NOMO-1 (cell line): ENCODE data around the gene TMEM255B.
"Not testable (repeated sequence)": the region's sequence is repeated elsewhere in the genome, so short reads cannot be mapped to it uniquely, and the experiment has no call there.

Experiments used
- DNase-seq, 2 experiments: peaks; one replicate each; lab custom pipeline; 2025; ENCODE audit not compliant: unreplicated experiment in 2 of 2; lab: John Stamatoyannopoulos, UW

TMEM255B gene

DNA sequence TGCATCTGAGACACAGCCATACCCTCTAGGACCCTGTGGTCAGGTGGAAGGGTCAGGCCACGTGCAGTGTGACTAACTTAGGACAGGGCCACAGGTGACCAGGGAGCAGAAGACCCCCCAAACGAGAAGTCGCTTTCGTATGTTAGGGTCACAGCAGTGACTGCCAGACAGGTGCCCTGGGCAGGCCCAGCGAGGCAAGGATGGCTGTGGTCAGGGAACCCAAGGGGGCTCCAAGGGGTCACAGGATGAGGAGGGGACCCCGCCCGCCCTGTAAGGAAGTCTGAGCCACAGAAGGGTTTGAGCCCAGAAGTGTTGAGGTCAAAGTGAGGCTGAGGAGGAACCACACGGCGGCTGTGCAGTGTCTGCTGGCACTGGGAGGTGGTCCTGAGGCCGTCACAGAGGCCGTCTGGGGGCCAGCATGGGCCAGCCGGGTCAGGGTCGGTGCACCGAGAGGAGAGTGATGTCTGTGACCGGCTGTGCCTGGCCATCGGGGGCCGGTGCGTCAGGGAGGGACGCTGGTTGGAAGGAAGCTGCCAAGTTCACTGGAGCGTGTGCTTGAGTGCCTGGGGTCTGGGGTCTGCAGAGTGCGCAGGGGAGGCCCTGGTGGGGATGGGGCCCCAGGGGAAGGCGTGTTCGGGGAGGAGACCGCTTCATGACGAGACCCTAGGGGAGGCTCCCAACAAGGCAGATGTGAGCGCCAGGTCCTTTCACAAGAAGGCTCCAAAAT, 24.8 kb upstream of the TMEM255B start:
- no peak for DNase-seq

DNA sequence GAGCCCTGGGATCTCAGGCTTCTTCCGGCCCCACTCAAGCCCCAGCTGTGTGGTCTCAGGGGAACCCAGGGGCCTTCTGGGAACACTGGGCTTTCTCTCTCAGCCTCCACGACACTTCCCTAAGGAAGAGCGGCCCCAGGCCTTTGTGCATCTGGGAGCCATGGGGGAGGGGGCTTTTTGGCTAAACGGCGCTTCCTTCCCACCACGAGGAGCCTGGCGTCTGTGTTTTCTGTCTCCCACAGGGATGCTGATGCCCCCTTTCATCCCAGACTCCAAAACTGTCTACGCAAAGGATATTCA, 24.2 kb upstream of the TMEM255B start:
- no peak for DNase-seq

DNA sequence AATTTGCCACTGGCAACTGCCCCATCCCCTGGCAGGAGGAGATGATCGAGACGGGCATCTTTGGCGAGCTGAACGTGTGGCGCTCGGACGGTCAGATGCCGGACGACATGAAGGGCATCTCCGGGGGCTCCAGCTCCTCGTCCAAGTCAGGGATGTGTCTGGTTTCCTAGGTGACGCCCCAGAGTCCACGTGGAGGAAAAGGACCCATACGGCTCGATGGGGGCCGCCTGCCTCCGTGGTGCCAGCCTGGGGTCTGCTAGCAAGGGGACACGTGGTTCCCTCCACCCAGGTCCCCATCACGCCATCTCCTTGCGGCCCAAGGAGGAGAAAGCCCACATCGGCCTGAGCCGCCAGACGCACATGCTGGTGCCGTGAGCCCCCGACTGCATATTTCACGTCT, 23.8 kb upstream of the TMEM255B start:
- DNase-seq, result no peak

- DNase-seq, result no peak
Measured at GRCh38 chr13:113735750-113736149, 23.3 kb upstream of the TMEM255B start.

GRCh38 chr13:113736258-113736731, 22.7 kb upstream of the TMEM255B start:
- DNase-seq, result peak; percentile 50 to 72

- no peak for DNase-seq
Measured at GRCh38 chr13:113737803-113738202, 21.2 kb upstream of the TMEM255B start.

- DNase-seq, result no peak
Measured at GRCh38 chr13:113739527-113740285, 19.3 kb upstream of the TMEM255B start.

GRCh38 chr13:113740286-113740556, 18.8 kb upstream of the TMEM255B start:
- no peak for DNase-seq

GRCh38 chr13:113740661-113741060, 18.4 kb upstream of the TMEM255B start:
- no peak for DNase-seq

DNA sequence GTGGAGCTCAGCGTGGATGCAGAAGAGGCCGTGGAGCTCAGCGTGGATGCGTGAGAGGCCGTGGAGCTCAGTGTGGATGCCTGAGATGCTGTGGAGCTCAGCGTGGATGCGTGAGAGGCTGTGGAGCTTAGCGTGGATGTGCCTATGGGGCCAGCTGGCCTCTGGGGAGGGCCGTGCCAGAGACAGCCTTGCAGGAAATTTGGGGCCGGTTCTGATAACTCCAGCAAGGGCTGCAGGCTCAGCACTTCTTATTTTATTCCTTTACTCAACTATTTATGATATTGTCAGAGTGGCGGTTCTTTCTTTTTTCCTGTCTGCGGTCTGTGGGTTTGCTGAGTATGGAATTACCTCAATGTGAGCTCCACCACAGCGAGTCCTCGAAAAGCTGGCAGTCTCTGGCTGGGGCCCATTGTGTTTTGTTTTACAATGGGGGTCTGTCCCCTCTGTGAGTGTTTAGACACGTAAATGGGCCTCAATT, 17.8 kb upstream of the TMEM255B start:
- peak; percentile 76 to 83 for DNase-seq

- peak; percentile 77 to 85 for DNase-seq
Measured at GRCh38 chr13:113742000-113742441, 17.0 kb upstream of the TMEM255B start.

DNA sequence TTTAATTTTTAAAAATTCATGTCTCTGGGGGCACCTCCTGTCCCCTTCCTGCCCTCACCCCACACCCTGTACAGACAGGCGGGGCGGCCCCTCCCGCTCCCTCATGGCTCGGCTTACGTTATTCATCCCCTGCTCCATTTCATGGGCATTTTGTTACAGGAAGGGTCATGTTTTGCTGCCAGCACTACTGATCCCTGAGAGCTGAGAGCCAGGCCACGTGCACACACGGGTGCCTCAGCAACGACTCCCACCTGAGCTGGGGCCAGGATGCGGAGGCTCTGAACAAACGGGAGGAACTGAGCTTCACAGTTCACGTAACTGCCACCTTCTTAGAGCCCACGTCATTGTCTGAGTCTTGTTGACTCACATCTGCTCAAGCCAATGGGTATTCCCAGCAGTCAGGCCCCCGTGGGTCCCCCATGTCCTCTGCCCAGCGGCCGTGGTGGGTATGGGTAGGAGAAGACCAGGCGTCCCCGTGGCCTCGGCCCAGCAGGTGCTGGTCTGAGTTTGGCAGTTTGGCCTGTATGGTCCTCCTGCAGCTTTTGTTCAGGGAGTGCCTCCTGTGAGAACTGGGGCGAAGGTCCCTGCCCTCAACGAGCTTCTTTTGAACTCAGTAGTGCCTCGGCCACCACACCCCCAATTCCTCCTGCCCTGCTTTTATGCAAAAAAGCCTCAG, 16.4 kb upstream of the TMEM255B start:
- peak in 1 of 2 experiments; percentile 37 for DNase-seq

DNA sequence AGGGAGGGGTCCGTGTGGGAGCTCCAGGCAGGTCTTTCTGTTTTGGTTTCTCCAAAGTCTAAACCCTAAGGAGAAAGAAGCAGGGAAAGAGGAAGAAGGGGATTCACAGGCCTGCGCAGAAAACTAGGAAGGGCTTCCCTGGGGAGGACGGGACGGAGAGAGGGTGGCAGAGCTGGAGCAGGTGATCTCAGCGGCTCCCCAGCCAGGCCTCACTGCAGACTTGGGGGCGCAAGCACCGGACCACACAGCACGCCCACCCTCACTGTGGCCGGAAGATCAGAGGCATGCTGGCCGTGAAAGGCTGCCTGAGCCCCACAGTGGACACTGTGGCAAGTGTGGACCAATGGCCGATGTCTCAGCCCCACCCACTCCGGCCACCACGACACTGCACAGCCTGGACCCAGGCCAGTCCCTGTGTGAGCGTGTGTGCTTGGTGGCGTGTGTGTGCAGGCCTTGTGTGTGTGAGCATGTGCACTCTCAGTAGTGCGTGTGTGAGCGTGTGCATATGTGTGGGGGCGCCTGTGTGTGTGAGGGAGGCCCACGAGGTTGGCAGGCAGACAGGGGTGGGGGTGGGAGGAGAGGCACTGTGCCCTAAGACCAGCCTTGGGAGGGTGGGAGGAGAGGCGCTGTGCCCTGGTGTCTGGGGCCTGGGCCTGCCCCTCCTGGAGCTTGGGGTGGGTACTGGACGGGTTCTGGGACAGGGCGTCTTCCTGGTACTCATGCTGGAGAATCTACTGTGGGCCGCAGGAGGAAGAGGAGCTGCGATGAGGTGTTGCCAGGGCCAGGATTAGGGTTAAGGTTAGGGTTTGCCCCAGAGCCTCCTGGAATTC, 15.4 kb upstream of the TMEM255B start:
- DNase-seq, result no peak

DNA sequence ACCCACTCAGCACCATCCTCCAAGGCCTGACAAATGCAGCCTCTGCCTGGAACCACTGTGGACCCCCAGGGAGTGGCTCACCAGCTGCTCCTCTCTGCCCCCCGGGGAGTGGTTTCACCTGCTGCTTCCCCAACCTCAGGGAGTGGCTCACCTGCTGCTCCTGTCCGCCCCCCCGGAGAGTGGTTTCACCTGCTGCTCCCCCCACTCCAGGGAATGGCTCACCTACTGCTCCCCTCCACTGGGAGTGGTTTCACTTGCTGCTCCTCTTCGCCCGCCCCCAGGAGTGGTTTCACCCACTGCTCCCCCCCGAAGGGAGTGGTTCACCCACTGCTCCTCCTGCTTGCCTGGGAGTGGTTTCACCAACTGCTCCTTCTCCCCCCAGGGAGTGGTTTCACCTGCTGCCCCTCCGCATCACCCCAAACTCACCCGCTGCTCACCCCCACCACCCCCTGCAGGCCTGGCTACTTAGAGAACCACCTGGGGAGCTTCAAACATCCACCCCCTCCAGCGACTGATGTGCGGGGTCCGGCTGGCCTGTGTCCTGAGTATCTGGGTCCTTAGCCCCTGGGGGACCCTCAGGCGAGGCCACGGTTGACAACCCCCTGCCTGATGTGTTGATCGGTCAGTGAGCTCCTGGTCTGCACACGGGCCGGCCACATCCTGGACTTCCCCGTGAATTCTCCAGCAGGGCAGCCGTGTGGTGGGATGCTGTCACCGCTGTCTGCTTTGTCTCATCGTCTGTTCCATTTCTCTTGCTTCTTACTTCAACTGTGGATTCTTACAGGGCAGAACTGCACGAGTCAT, 14.6 kb upstream of the TMEM255B start:
- DNase-seq, result no peak

DNA sequence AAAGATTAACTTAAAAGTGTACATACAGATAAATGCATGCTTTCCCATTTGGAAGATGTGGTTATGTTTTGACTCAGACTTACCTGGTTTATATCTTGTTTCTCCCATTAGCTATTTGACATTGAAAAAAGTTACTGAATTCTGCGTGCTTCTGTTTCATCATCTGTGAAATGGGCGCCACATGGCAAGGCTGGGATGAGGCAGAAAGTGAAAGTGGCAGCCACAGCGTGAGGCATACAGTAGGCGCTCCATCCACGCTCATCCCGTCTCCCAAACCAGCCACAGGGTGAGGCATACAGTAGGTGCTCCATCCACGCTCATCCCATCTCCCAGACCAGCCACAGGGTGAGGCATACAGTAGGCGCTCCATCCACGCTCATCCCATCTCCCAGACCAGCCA, 14.0 kb upstream of the TMEM255B start:
- no peak for DNase-seq

DNA sequence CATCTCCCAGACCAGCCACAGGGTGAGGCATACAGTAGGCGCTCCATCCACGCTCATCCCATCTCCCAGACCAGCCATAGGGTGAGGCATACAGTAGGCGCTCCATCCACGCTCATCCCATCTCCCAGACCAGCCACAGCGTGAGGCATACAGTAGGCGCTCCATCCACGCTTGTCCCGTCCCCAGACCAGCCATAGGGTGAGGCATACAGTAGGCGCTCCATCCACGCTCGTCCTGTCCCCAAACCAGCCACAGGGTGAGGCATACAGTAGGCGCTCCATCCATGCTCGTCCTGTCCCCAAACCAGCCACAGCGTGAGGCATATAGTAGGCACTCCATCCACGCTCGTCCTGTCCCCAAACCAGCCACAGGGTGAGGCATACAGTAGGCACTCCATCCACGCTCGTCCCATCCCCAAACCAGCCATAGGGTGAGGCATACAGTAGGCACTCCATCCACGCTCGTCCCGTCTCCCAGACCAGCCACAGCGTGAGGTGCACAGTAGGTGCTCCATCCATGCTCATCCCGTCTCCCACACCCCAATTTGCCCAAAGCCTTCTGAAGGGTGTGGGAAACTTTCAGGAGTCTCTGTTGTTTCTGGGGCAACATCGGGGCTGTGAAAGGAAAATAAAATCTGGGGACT, 13.4 kb upstream of the TMEM255B start:
- DNase-seq, result not testable (repeated sequence)

- DNase-seq, result no peak
Measured at GRCh38 chr13:113746143-113746525, 12.9 kb upstream of the TMEM255B start.

- DNase-seq, result no peak
Measured at GRCh38 chr13:113746671-113747070, 12.4 kb upstream of the TMEM255B start.

DNA sequence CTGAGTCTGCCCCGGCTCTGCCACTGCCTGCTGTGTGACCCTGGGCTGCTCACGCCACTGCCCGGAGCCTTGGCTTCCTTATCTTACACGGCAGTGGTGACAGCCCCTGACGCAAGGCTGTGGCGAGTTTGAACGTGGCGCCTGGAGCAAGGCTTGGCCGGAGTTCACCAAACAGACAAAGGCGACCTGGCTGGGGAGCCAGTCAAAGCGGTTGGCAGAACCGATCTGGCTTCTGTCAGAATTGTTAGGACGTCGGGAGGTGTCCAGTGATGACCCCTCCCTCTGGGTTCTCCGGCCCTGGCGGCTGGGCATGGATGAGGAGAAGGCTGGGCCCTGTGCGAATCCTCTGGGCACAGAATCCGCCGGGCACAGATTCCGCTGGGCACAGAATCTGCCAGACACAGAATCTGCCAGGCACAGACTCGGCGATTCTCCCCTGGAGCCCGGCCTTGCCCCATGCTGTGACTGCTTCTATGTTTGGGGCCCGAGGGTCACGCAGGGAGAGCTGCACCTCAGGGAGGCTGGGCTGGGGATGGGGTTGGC, 11.7 kb upstream of the TMEM255B start:
- DNase-seq, result no peak
